SK-N-SH (cell line): Measurements from ENCODE around the gene S100A13. TPM values are rescaled to one million over a fixed set of nuclear protein-coding genes. Genes with fewer than 3 reads are reported as not detected.

Source experiments
- CTCF ChIA-PET: fragments of 300-600, 350-600 bp; formaldehyde crosslinking; extraction: SDS; loops from one replicate; lab custom pipeline; 2021; lab: Yijun Ruan, JAX
- POLR2A ChIA-PET: fragments of 350-600 bp; sonication (Branson Sonifier 250); formaldehyde crosslinking; extraction: SDS; loops from one replicate; lab custom pipeline; 2020; ENCODE audit warnings: antibody characterized with exemption, inconsistent platforms; lab: Yijun Ruan, JAX
- DNase-seq: peaks from one replicate; pipeline ENCODE4 v3.0.0; 2012
- H2AFZ ChIP-seq: fragments of 200-600 bp; sonication (generic); 2 replicates; pipeline ENCODE4 v1.8.1; 2016; ENCODE audit warnings: antibody characterized with exemption, mild to moderate bottlenecking, low read depth
- H3F3A ChIP-seq: fragments of 200-600 bp; sonication (generic); replicated peaks from 2 replicates; pipeline ENCODE3; 2016; ENCODE audit warnings: antibody characterized with exemption, mild to moderate bottlenecking; ENCODE audit not compliant: insufficient read depth
- H3K27ac ChIP-seq, 2 experiments: fragments of 200-500 bp in 1 of 2; fragments of 200-600 bp in 1 of 2; sonication (Bioruptor generic) in 1 of 2; sonication (generic), shearing (Covaris generic) in 1 of 2; 2 replicates each; pipeline versions ENCODE4 v1.5.1 to v1.6.1; 2014 to 2016; ENCODE audit warnings: low read depth in 2 of 2, inconsistent platforms in 1 of 2, low read length in 1 of 2, mild to moderate bottlenecking in 1 of 2, mixed read lengths in 1 of 2
- H3K27me3 ChIP-seq: fragments of 200-600 bp; sonication (generic), shearing (Covaris generic); 2 replicates; pipeline ENCODE4 v1.6.1; 2016; ENCODE audit warnings: mixed run types; ENCODE audit not compliant: insufficient read depth
- H3K36me3 ChIP-seq, 2 experiments: fragments of 200-500 bp in 1 of 2; fragments of 200-600 bp in 1 of 2; sonication (Bioruptor generic) in 1 of 2; sonication (generic) in 1 of 2; replicated peaks in 1 of 2; 2 replicates each; pipeline versions ENCODE3 to v1.5.1; 2014 to 2016; ENCODE audit warnings: low read length in 1 of 2, mild to moderate bottlenecking in 1 of 2; ENCODE audit not compliant: insufficient read depth in 2 of 2, control insufficient read depth in 1 of 2
- H3K4me1 ChIP-seq, 2 experiments: fragments of 200-500 bp in 1 of 2; fragments of 200-600 bp in 1 of 2; sonication (Bioruptor generic) in 1 of 2; sonication (generic), shearing (Covaris generic) in 1 of 2; 2 replicates each; pipeline versions ENCODE4 v1.5.1 to v1.6.1; 2014 to 2016; ENCODE audit warnings: low read depth in 1 of 2, low read length in 1 of 2, mixed run types in 1 of 2; ENCODE audit not compliant: insufficient read depth in 2 of 2, control insufficient read depth in 1 of 2
- H3K4me2 ChIP-seq: fragments of 200-600 bp; sonication (generic), shearing (Covaris generic); 2 replicates; pipeline ENCODE4 v1.6.1; 2017; ENCODE audit warnings: mixed run types
- H3K4me3 ChIP-seq, 2 experiments: fragments of 200-500 bp in 1 of 2; fragments of 200-600 bp in 1 of 2; sonication (Bioruptor generic) in 1 of 2; sonication (generic), shearing (Covaris generic) in 1 of 2; 2 replicates each; pipeline versions ENCODE4 v1.5.1 to v1.8.1; 2014 to 2016; ENCODE audit warnings: low read depth in 2 of 2, inconsistent platforms in 1 of 2, low read length in 1 of 2, mild to moderate bottlenecking in 1 of 2, mixed read lengths in 1 of 2, moderate library complexity in 1 of 2
- H3K79me2 ChIP-seq: fragments of 200-600 bp; sonication (generic); 2 replicates; pipeline ENCODE4 v1.8.1; 2017; ENCODE audit warnings: mild to moderate bottlenecking; ENCODE audit not compliant: insufficient read depth
- H3K9ac ChIP-seq: fragments of 200-600 bp; sonication (generic); 2 replicates; pipeline ENCODE4 v1.6.1; 2017; ENCODE audit warnings: mixed run types
- H3K9me2 ChIP-seq: fragments of 200-600 bp; sonication (generic); 2 replicates; pipeline ENCODE4 v1.6.1; 2017; ENCODE audit warnings: mixed run types
- H3K9me3 ChIP-seq: fragments of 200-600 bp; sonication (generic); 2 replicates; pipeline ENCODE4 v1.6.1; 2017; ENCODE audit warnings: mixed run types, mild to moderate bottlenecking, moderate library complexity
- H4K20me1 ChIP-seq: fragments of 200-600 bp; sonication (generic); 2 replicates; pipeline ENCODE4 v1.6.1; 2017; ENCODE audit warnings: mild to moderate bottlenecking, mixed run types; ENCODE audit not compliant: insufficient read depth
- CHD2 ChIP-seq: fragments of 150-350 bp; IDR thresholded peaks from 2 replicates; pipeline ENCODE4 v1.6.1; 2018; ENCODE audit warnings: low read length; ENCODE audit not compliant: partially characterized antibody
- CTCF ChIP-seq: fragments of 200-600 bp; sonication (generic); IDR thresholded peaks from 2 replicates; pipeline ENCODE4 v1.6.1; 2017; ENCODE audit warnings: antibody characterized with exemption, mild to moderate bottlenecking, moderate library complexity
- ELF1 ChIP-seq: IDR thresholded peaks from 2 replicates; pipeline ENCODE4 v1.4.0; 2012
- EP300 ChIP-seq, 2 experiments: IDR thresholded peaks; 2 replicates each; pipeline versions ENCODE4 v1.4.0 to v1.6.1; 2012; ENCODE audit warnings: borderline replicate concordance in 1 of 2, low read depth in 1 of 2, low read length in 1 of 2
- EZH2phosphoT487 ChIP-seq: fragments of 200-600 bp; sonication (generic); IDR thresholded peaks from 2 replicates; pipeline ENCODE4 v1.6.1; 2017; ENCODE audit warnings: low read depth, mixed run types, mild to moderate bottlenecking, antibody characterized with exemption, moderate library complexity, borderline replicate concordance
- FOXM1 ChIP-seq: IDR thresholded peaks from 2 replicates; pipeline ENCODE4 v1.4.0; 2012; ENCODE audit warnings: low read depth, mild to moderate bottlenecking
- GABPA ChIP-seq: IDR thresholded peaks from 2 replicates; pipeline ENCODE4 v1.4.0; 2012; ENCODE audit warnings: low read depth, mild to moderate bottlenecking
- IRF3 ChIP-seq: fragments of 150-350 bp; IDR thresholded peaks from 2 replicates; pipeline ENCODE4 v1.6.1; 2016; ENCODE audit warnings: mild to moderate bottlenecking, low read depth, low read length
- JUND ChIP-seq: IDR thresholded peaks from 2 replicates; pipeline ENCODE4 v1.4.0; 2012
- NFIC ChIP-seq: IDR thresholded peaks from 2 replicates; pipeline ENCODE4 v1.4.0; 2012; ENCODE audit warnings: borderline replicate concordance
- NRF1 ChIP-seq: IDR thresholded peaks from 2 replicates; pipeline ENCODE4 v1.6.1; 2012; ENCODE audit warnings: low read depth, mild to moderate bottlenecking, low read length
- PBX3 ChIP-seq: IDR thresholded peaks from 2 replicates; pipeline ENCODE4; 2012
- RAD21 ChIP-seq: IDR thresholded peaks from 2 replicates; pipeline ENCODE4 v1.6.1; 2012; ENCODE audit warnings: mild to moderate bottlenecking, low read length
- REST ChIP-seq: IDR thresholded peaks from 2 replicates; pipeline ENCODE4 v1.6.1; 2012; ENCODE audit warnings: mild to moderate bottlenecking, low read depth, low read length, moderate library complexity
- RFX5 ChIP-seq: IDR thresholded peaks from 2 replicates; pipeline ENCODE4 v1.6.1; 2012; ENCODE audit warnings: mild to moderate bottlenecking, improper control_type of control experiment, low read length
- RXRA ChIP-seq: IDR thresholded peaks from 2 replicates; pipeline ENCODE4 v1.4.0; 2012; ENCODE audit warnings: low read depth, mild to moderate bottlenecking, borderline replicate concordance
- SMC3 ChIP-seq: IDR thresholded peaks from 2 replicates; pipeline ENCODE4 v1.6.1; 2012; ENCODE audit warnings: low read depth, low read length, improper control_type of control experiment
- TAF1 ChIP-seq: IDR thresholded peaks from 2 replicates; pipeline ENCODE4 v1.6.1; 2012; ENCODE audit warnings: low read depth, mild to moderate bottlenecking, low read length, moderate library complexity, borderline replicate concordance
- TCF12 ChIP-seq: IDR thresholded peaks from 2 replicates; pipeline ENCODE4 v1.4.0; 2012
- USF1 ChIP-seq: IDR thresholded peaks from 2 replicates; pipeline ENCODE4 v1.4.0; 2012; ENCODE audit warnings: low read depth, borderline replicate concordance
- USF2 ChIP-seq: fragments of 150-350 bp; IDR thresholded peaks from 2 replicates; pipeline ENCODE4 v1.6.1; 2017; ENCODE audit warnings: antibody characterized with exemption, low read length, low read depth, borderline replicate concordance
- YY1 ChIP-seq: IDR thresholded peaks from 2 replicates; pipeline ENCODE4 v1.4.0; 2012; ENCODE audit warnings: low read depth, mild to moderate bottlenecking
- WGBS: methylation state at CpG from one replicate; pipeline ENCODE4 v1.1.6; 2017; ENCODE audit warnings: low lambda C conversion rate; 5-methylcytosine and 5-hydroxymethylcytosine counted together
- polyA plus RNA-seq, 3 experiments: library from polyadenylated mRNA; depleted of rRNA; stranded (reverse); fragments of >200 nt; gene quantifications; 2 replicates each; pipeline ENCODE4 v1.2.3, GENCODE V29; 2012

Gene S100A13
- polyA plus RNA-seq, 1 of the 3 experiments (the other 2 are of a cell fraction) = 12.3 TPM

GRCh38 chr1:153633754-153634665, 6.7 kb upstream of the S100A13 start, which contains the start of gene CHTOP:
Gene CHTOP (plus strand): TSS chr1:153634066. CDS start chr1:153636589, 2,523 bp downstream.
- Histone ChIP-seq H3F3A (peaks cover 20% of the 10 kb centered on the region), H3K4me3 (peak within 1 kb of the TSS; percentile 91 to 97), H3K4me2 (peak within 1 kb of the TSS; percentile 90), H4K20me1 (peaks cover 3% of the 10 kb centered on the region; the same call in 1 of the 2 replicates), H3K9me3 (no peaks in the 10 kb centered on the region), H3K36me3 (peaks cover 29 to 36% of the 10 kb centered on the region in 2 experiments), H3K9ac (peak within 1 kb of the TSS; percentile 100), H3K9me2 (no peaks in the 10 kb centered on the region), H3K27me3 (no peaks in the 10 kb centered on the region), H3K27ac (peak within 1 kb of the TSS; percentile 100), H3K79me2 (peaks cover 53% of the 10 kb centered on the region), H2AFZ (no peak within 1 kb of the TSS), H3K4me1 (no peaks in the 10 kb centered on the region; a peak in 1 of 4 replicates)
- DNase-seq = peak; percentile 94
- ChIA-PET POLR2A (interaction anchor here (0.6 to 2.6 kb wide), 13 partner anchors 13 to 356 kb away, joined by 3 to 32 read pairs (median 3); partner anchors contain the start of genes RPS27, S100A14 and SNAPIN), CTCF (interaction anchor here (1.0 to 2.7 kb wide), 9 partner anchors 10 to 351 kb away, joined by 3 to 11 read pairs (median 6); partner anchors contain the start of gene S100A14)
- WGBS = 5% methylated on average over 37 of the region's 65 CpGs
- TF ChIP-seq PBX3 = 0 out of 2 replicates have a peak, but pooled peaks have one; percentile 14
- TF ChIP-seq USF2 = no peak
- 0 out of 2 replicates have a peak, but pooled peaks have one; percentile 52 for TF ChIP-seq USF1
- 0 out of 2 replicates have a peak, but pooled peaks have one; percentile 27 for TF ChIP-seq TCF12
- peak; percentile 47 for TF ChIP-seq GABPA
- TF ChIP-seq CHD2 = peak; percentile 67
- no peak for TF ChIP-seq RFX5
- no peak for TF ChIP-seq SMC3
- TF ChIP-seq NRF1 = peak; percentile 98
- no peak for TF ChIP-seq RXRA
- no peak for TF ChIP-seq RAD21
- no peak for TF ChIP-seq EP300 (IDR thresholded peaks at IDR 0.05; ENCODE audit: borderline replicate concordance in 1 of 2, low read depth in 1 of 2, low read length in 1 of 2)
- TF ChIP-seq EZH2phosphoT487 = no peak
- no peak for TF ChIP-seq NFIC
- 0 out of 2 replicates have a peak, but pooled peaks have one; percentile 13 for TF ChIP-seq REST
- TF ChIP-seq CTCF = no peak
- TF ChIP-seq FOXM1 = no peak
- TF ChIP-seq YY1 = peak; percentile 99
- no peak for TF ChIP-seq JUND
- peak; percentile 56; the same call in 1 of the 2 replicates for TF ChIP-seq ELF1
- peak; percentile 84 for TF ChIP-seq TAF1
- TF ChIP-seq IRF3 = no peak
